Activated CD8-positive, alpha-beta T cell treated with anti-CD3 and anti-CD28 coated beads for 36 hours (primary cell): ENCODE measurements around the gene SEC14L3. TPM values are rescaled to one million over a fixed set of nuclear protein-coding genes. Genes with fewer than 3 reads are reported as not detected.
A peak's percentile ranks its signal among the peaks of the same experiment; 100 is the strongest.

Experiments
- ATAC-seq: fragments of 200-7000 bp; cut with Tn5 transposase; one replicate; pipeline ENCODE4 v1.10.0; 2021; ENCODE audit warnings: mild to moderate bottlenecking, moderate library complexity
- CTCF ChIA-PET: fragments of 350-600 bp; sonication (Branson Sonifier 250); formaldehyde crosslinking; loops from one replicate; lab custom pipeline; 2021; ENCODE audit warnings: antibody characterized with exemption; lab: Charles Lee
- POLR2A ChIA-PET: fragments of 350-600 bp; sonication (Branson Sonifier 250); formaldehyde crosslinking; loops from one replicate; lab custom pipeline; 2021; ENCODE audit warnings: antibody characterized with exemption; lab: Charles Lee
- DNase-seq: peaks from one replicate; pipeline ENCODE4 v3.0.0-alpha.2; 2020
- H3K27ac Mint-ChIP-seq: one replicate; pipeline ENCODE4 v1.8.0; 2021; ENCODE audit warnings: mild to moderate bottlenecking, mixed read lengths
- H3K27me3 Mint-ChIP-seq: one replicate; pipeline ENCODE4 v1.8.0; 2021; ENCODE audit warnings: mixed read lengths
- H3K36me3 Mint-ChIP-seq: one replicate; pipeline ENCODE4 v1.8.0; 2021; ENCODE audit warnings: low read depth, mixed read lengths
- H3K4me1 Mint-ChIP-seq: one replicate; pipeline ENCODE4 v1.8.0; 2021; ENCODE audit warnings: low read depth, mixed read lengths
- H3K4me3 Mint-ChIP-seq: one replicate; pipeline ENCODE4 v1.8.0; 2021; ENCODE audit warnings: mild to moderate bottlenecking, moderate library complexity, mixed read lengths
- H3K9me3 Mint-ChIP-seq: one replicate; pipeline ENCODE4 v1.8.0; 2021; ENCODE audit warnings: mixed read lengths
- CTCF ChIP-seq: fragments of 200-600 bp; IDR thresholded peaks from one replicate; pipeline ENCODE4 v1.8.0; 2022; ENCODE audit warnings: antibody characterized with exemption, mild to moderate bottlenecking
- intact Hi-C: fragments of 100-400 bp; cut with micrococcal nuclease; formaldehyde crosslinking; loops from one replicate; pipeline ENCODE4 v1.10.0; 2022
- total RNA-seq, 2 experiments: library from RNA; stranded (reverse); gene quantifications; one replicate each; pipeline ENCODE4 v1.2.3, GENCODE V29; 2021

SEC14L3 gene
- total RNA-seq, 2 experiments from 2014 or later, result not detected

- peak; percentile 47 for ATAC-seq
- Mint-ChIP-seq H3K4me3 (peak overlapping the region; percentile 93), H3K36me3 (peaks cover 50% of the 10 kb centered on the region), H3K27ac (peak overlapping the region; percentile 96), H3K4me1 (peaks cover 25% of the 10 kb centered on the region), H3K9me3 (no peaks in the 10 kb centered on the region), H3K27me3 (no peaks in the 10 kb centered on the region)
- POLR2A ChIA-PET, result interaction anchor here (0.7 to 5.9 kb wide), 9 partner anchors 9 to 147 kb away, joined by 3 to 78 read pairs (median 5); partner anchors contain the start of gene CASTOR1
- peak; percentile 96 for DNase-seq
- intact Hi-C loops, result no loop called here
- peak; percentile 65 for TF ChIP-seq CTCF
- CTCF ChIA-PET, result interaction anchor here (0.7 to 9.0 kb wide), 13 partner anchors 9 to 162 kb away, joined by 3 to 138 read pairs (median 5); partner anchors contain the start of genes CASTOR1, RNF215 and SEC14L2
These were observed 45.1 kb downstream of the SEC14L3 start for GRCh38 chr22:30426388-30427353.

DNA sequence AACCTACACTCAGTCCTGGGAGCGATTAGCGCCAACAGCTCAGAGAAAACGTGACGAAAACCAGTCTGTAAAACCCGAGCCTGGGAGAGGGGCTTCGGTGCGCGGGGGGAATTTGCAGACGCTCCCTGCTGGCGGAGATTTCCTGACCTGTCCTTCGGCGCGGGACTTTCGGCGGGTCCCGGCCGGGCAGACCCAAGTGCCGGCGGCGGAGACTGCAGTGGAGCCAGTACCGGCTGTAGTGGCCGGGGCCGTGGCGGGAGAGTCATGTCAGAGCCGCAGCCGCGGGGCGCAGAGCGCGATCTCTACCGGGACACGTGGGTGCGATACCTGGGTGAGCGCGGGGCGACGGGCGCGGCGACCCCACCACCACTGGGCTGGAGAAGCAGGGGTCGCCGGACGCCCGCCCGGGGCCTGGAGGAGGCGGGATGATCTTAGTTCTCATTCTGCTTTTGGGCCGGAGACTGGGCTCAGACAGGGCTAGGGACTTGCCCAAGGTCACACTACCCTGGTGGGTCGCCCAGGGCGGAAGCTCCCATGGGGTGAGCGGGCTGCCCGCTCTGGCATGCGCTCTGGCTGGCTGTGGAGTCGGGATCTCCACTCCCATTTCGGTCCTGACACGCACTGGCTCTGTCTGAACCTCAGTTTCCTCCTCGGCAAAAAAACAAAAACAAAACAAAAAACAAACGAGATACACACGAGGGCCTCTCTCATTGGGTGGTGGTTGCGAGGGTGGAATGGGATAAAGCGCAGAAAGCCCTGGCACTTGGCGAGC lies 46.0 kb downstream of the SEC14L3 start, which contains the start of gene MTFP1:
MTFP1 (plus strand) TSS at position 153 of the 772 bp plus-strand sequence; CDS start at position 265, 112 bp downstream.
- CTCF ChIA-PET, result interaction anchor here (0.8 to 9.0 kb wide), 18 partner anchors 10 to 162 kb away, joined by 3 to 138 read pairs (median 5); partner anchors contain the start of genes CASTOR1, RNF215 and SEC14L2
- Mint-ChIP-seq H3K36me3 (peaks cover 54% of the 10 kb centered on the region), H3K4me3 (peak within 1 kb of the TSS; percentile 93), H3K27ac (peak within 1 kb of the TSS; percentile 96), H3K27me3 (no peaks in the 10 kb centered on the region), H3K4me1 (peaks cover 34% of the 10 kb centered on the region), H3K9me3 (no peaks in the 10 kb centered on the region)
- peak; percentile 55 for DNase-seq
- intact Hi-C loops, result loop anchor here (2.0 kb wide), 1 partner anchor 35 kb away; no protein-coding TSS in a partner anchor
- TF ChIP-seq CTCF, result no peak
- ATAC-seq, result no peak
- POLR2A ChIA-PET, result interaction anchor here (0.7 to 6.5 kb wide), 12 partner anchors 10 to 146 kb away, joined by 3 to 78 read pairs (median 5); partner anchors contain the start of genes CASTOR1, CCDC157, SEC14L2 and SF3A1

DNA sequence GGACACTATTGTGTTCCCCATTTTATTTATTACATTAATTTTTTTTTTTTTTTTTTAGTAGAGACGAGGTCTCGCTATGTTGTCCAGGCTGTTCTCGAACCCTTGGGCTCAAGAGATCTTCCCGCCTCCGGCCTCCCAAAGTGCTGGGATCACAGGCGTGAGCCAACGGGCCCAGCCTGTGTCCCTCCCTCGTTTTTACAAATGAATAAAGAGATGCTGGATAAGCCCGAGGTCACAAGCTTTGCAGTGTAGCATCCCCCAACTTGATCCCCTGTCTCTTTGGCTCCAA lies 46.5 kb downstream of the SEC14L3 start:
- intact Hi-C loops, result loop anchor here (2.0 kb wide), 1 partner anchor 34 kb away; no protein-coding TSS in a partner anchor
- TF ChIP-seq CTCF, result no peak
- Mint-ChIP-seq H3K4me1 (peaks cover 39% of the 10 kb centered on the region), H3K9me3 (no peaks in the 10 kb centered on the region), H3K36me3 (peaks cover 60% of the 10 kb centered on the region), H3K27ac (peak overlapping the region; percentile 96), H3K4me3 (peak overlapping the region; percentile 93), H3K27me3 (no peaks in the 10 kb centered on the region)
- ATAC-seq (no peak), DNase-seq (no peak)
- CTCF ChIA-PET, result interaction anchor here (0.8 to 9.0 kb wide), 9 partner anchors 10 to 137 kb away, joined by 3 to 138 read pairs (median 8); partner anchors contain the start of genes CASTOR1 and RNF215
- POLR2A ChIA-PET, result interaction anchor here (0.8 to 6.5 kb wide), 11 partner anchors 10 to 137 kb away, joined by 3 to 78 read pairs (median 6); partner anchors contain the start of genes CASTOR1, CCDC157, SEC14L2 and SF3A1

GRCh38 chr22:30424534-30425326 lies 47.1 kb downstream of the SEC14L3 start:
- Mint-ChIP-seq H3K4me3 (peak overlapping the region; percentile 93), H3K27me3 (no peaks in the 10 kb centered on the region), H3K9me3 (no peaks in the 10 kb centered on the region), H3K36me3 (peaks cover 65% of the 10 kb centered on the region), H3K27ac (peak overlapping the region; percentile 96), H3K4me1 (peaks cover 42% of the 10 kb centered on the region)
- POLR2A ChIA-PET, result interaction anchor here (0.6 to 6.5 kb wide), 12 partner anchors 11 to 136 kb away, joined by 3 to 78 read pairs (median 6); partner anchors contain the start of genes CASTOR1, SEC14L2, SF3A1 and TBC1D10A
- ATAC-seq, result peak; percentile 0
- TF ChIP-seq CTCF, result no peak
- CTCF ChIA-PET, result interaction anchor here (0.8 to 9.0 kb wide), 13 partner anchors 11 to 889 kb away, joined by 3 to 138 read pairs (median 3); partner anchors contain the start of genes CASTOR1 and RNF215
- intact Hi-C loops, result loop anchor here (2.0 kb wide), 1 partner anchor 34 kb away; no protein-coding TSS in a partner anchor
- DNase-seq, result peak; percentile 55
